PC-9 (cell line): ENCODE measurements around the gene USP10. TPM values are rescaled to one million over a fixed set of nuclear protein-coding genes. Genes with fewer than 3 reads are reported as not detected.
"Not testable (repeated sequence)": the region's sequence is repeated elsewhere in the genome, so short reads cannot be mapped to it uniquely, and the experiment has no call there.

Source experiments
- BruUV-seq: library from RNA; stranded (reverse); fragments of 400-500 nt; replicated peaks from 2 replicates; lab custom pipeline; 2021; lab: Mats Ljungman, UMichigan
- CTCF ChIA-PET: fragments of 300-600 bp; sonication (Branson Sonifier 250); formaldehyde crosslinking; loops from one replicate; lab custom pipeline; 2022; ENCODE audit warnings: antibody characterized with exemption; lab: Charles Lee
- POLR2A ChIA-PET: fragments of 300-600 bp; sonication (Branson Sonifier 250); formaldehyde crosslinking; loops from one replicate; lab custom pipeline; 2022; ENCODE audit warnings: antibody characterized with exemption; ENCODE audit not compliant: unreplicated experiment; lab: Charles Lee
- DNase-seq, 2 experiments: peaks; one replicate each; pipeline versions ENCODE4 v3.0.0 to v3.0.0-alpha.2; 2015 to 2022; ENCODE audit warnings: mixed read lengths in 1 of 2
- H2AFZ ChIP-seq: fragments of 200-600 bp; sonication (generic); 2 replicates; pipeline ENCODE4 v1.8.1; 2017; ENCODE audit warnings: antibody characterized with exemption
- H3F3A ChIP-seq: fragments of 200-600 bp; sonication (generic); 2 replicates; pipeline ENCODE4 v1.8.1; 2017; ENCODE audit warnings: antibody characterized with exemption, mild to moderate bottlenecking, low read depth; ENCODE audit not compliant: insufficient read depth
- H3K27ac ChIP-seq: fragments of 200-600 bp; sonication (generic); 2 replicates; pipeline ENCODE4 v1.6.1; 2016; ENCODE audit warnings: mixed run types
- H3K27me3 ChIP-seq: fragments of 200-600 bp; sonication (generic); 2 replicates; pipeline ENCODE4 v1.6.1; 2016; ENCODE audit warnings: low read depth, mixed run types; ENCODE audit not compliant: insufficient read depth
- H3K36me3 ChIP-seq: fragments of 200-600 bp; sonication (generic); 2 replicates; pipeline ENCODE4 v1.6.1; 2016; ENCODE audit warnings: low read depth, mixed run types
- H3K4me1 ChIP-seq: fragments of 200-600 bp; sonication (generic); replicated peaks from 2 replicates; pipeline ENCODE4 v1.6.1; 2016; ENCODE audit warnings: mixed run types; ENCODE audit not compliant: insufficient read depth
- H3K4me2 ChIP-seq: fragments of 200-600 bp; sonication (generic); 2 replicates; pipeline ENCODE4 v1.6.1; 2017; ENCODE audit warnings: mixed run types
- H3K4me3 ChIP-seq: fragments of 200-600 bp; sonication (generic); 2 replicates; pipeline ENCODE4 v1.6.1; 2016; ENCODE audit warnings: mixed run types
- H3K79me2 ChIP-seq: fragments of 200-600 bp; sonication (generic); 2 replicates; pipeline ENCODE4 v1.6.1; 2017; ENCODE audit warnings: low read depth, mixed run types
- H3K9me2 ChIP-seq: fragments of 200-600 bp; sonication (generic); 2 replicates; pipeline ENCODE4 v1.8.1; 2017; ENCODE audit warnings: mild to moderate bottlenecking; ENCODE audit not compliant: insufficient read depth
- H3K9me3 ChIP-seq: fragments of 200-600 bp; sonication (generic); 2 replicates; pipeline ENCODE4 v1.8.1; 2016; ENCODE audit warnings: low read depth; ENCODE audit not compliant: insufficient read depth
- H4K20me1 ChIP-seq: fragments of 200-600 bp; sonication (generic); 2 replicates; pipeline ENCODE4 v1.8.1; 2017; ENCODE audit not compliant: insufficient read depth
- CTCF ChIP-seq: fragments of 200-600 bp; sonication (generic); conservative IDR thresholded peaks from 2 replicates; pipeline ENCODE4 v1.6.1; 2017; ENCODE audit warnings: mixed run types, antibody characterized with exemption, mild to moderate bottlenecking, moderate library complexity
- EZH2 ChIP-seq: fragments of 200-600 bp; sonication (generic); IDR thresholded peaks from 2 replicates; pipeline ENCODE4 v1.8.0; 2017; ENCODE audit warnings: antibody characterized with exemption, low read depth
- intact Hi-C: fragments of 100-400 bp; cut with micrococcal nuclease; formaldehyde crosslinking; loops from one replicate; pipeline ENCODE4 v1.10.0; 2022; ENCODE audit not compliant: unreplicated experiment
- total RNA-seq: library from RNA; stranded (reverse); gene quantifications from 2 replicates; pipeline ENCODE4 v1.2.3, GENCODE V29; 2021

Gene USP10
- total RNA-seq, 1 experiment from 2014 or later: 109 TPM

- Histone ChIP-seq H3K79me2 (no peaks in the 10 kb centered on the region), H3K9me3 (no peaks in the 10 kb centered on the region), H3K9me2 (no peaks in the 10 kb centered on the region), H3K36me3 (no peaks in the 10 kb centered on the region), H2AFZ (no peak overlapping the region), H3K27ac (no peak overlapping the region), H3K4me3 (no peak overlapping the region), H3K4me1 (no peaks in the 10 kb centered on the region), H3F3A (no peaks in the 10 kb centered on the region), H4K20me1 (no peaks in the 10 kb centered on the region; the same call in 1 of the 2 replicates), H3K27me3 (no peaks in the 10 kb centered on the region), H3K4me2 (no peak overlapping the region)
- intact Hi-C loops: no loop called here
- no TSS peak for BruUV-seq
- ChIA-PET CTCF (no interaction called here), POLR2A (no interaction called here)
- TF ChIP-seq CTCF: no peak
- TF ChIP-seq EZH2: no peak
- DNase-seq: no peak
Measured at GRCh38 chr16:84689111-84689510, 10.7 kb upstream of the USP10 start.

- POLR2A ChIA-PET: no interaction called here
- TF ChIP-seq CTCF (no peak), EZH2 (no peak)
- CTCF ChIA-PET: no interaction called here
- no peaks in the 10 kb centered on the region for H3K36me3 ChIP-seq
- no peaks in the 10 kb centered on the region for H3K9me3 ChIP-seq
- DNase-seq: no peak
- no peak overlapping the region for H3K4me3 ChIP-seq
- H3K9me2 ChIP-seq: no peaks in the 10 kb centered on the region
- H3K4me2 ChIP-seq: no peak overlapping the region
- H3K79me2 ChIP-seq: no peaks in the 10 kb centered on the region
- BruUV-seq: no TSS peak
- H3F3A ChIP-seq: no peaks in the 10 kb centered on the region
- intact Hi-C loops: no loop called here
- H3K27ac ChIP-seq: no peak overlapping the region
- no peaks in the 10 kb centered on the region for H3K4me1 ChIP-seq
- no peaks in the 10 kb centered on the region for H3K27me3 ChIP-seq
- no peak overlapping the region for H2AFZ ChIP-seq
- no peaks in the 10 kb centered on the region; the same call in 1 of the 2 replicates for H4K20me1 ChIP-seq
Measured at GRCh38 chr16:84690088-84690819, 9.5 kb upstream of the USP10 start.

- Histone ChIP-seq H3K27me3 (no peaks in the 10 kb centered on the region), H3K36me3 (no peaks in the 10 kb centered on the region), H3K27ac (no peak overlapping the region), H4K20me1 (no peaks in the 10 kb centered on the region; the same call in 1 of the 2 replicates), H3F3A (no peaks in the 10 kb centered on the region), H3K4me1 (no peaks in the 10 kb centered on the region), H2AFZ (no peak overlapping the region), H3K9me3 (no peaks in the 10 kb centered on the region), H3K79me2 (no peaks in the 10 kb centered on the region), H3K4me2 (no peak overlapping the region), H3K9me2 (no peaks in the 10 kb centered on the region), H3K4me3 (no peak overlapping the region)
- POLR2A ChIA-PET: no interaction called here
- CTCF ChIA-PET: no interaction called here
- no peak for DNase-seq
- intact Hi-C loops: no loop called here
- no TSS peak for BruUV-seq
- TF ChIP-seq CTCF: no peak
- TF ChIP-seq EZH2: no peak
Measured at GRCh38 chr16:84692451-84693214, 7.2 kb upstream of the USP10 start.

GRCh38 chr16:84693869-84694268 lies 5.9 kb upstream of the USP10 start:
- H3K4me3 ChIP-seq, H3K27me3 ChIP-seq, H2AFZ ChIP-seq, H3K9me3 ChIP-seq, H3K4me1 ChIP-seq, H3F3A ChIP-seq, BruUV-seq, H3K79me2 ChIP-seq, POLR2A ChIA-PET, DNase-seq, H4K20me1 ChIP-seq, H3K9me2 ChIP-seq, H3K27ac ChIP-seq, H3K4me2 ChIP-seq, H3K36me3 ChIP-seq, intact Hi-C loops: not testable (repeated sequence)
- CTCF ChIA-PET: interaction anchor here (0.6 kb wide), 1 partner anchor 252 kb away, joined by 4 read pairs; no protein-coding TSS in a partner anchor
